Measurements from ENCODE around the gene PARD3.
A peak's percentile ranks its signal among the peaks of the same experiment; 100 is the strongest.

The PARD3 gene

DNA sequence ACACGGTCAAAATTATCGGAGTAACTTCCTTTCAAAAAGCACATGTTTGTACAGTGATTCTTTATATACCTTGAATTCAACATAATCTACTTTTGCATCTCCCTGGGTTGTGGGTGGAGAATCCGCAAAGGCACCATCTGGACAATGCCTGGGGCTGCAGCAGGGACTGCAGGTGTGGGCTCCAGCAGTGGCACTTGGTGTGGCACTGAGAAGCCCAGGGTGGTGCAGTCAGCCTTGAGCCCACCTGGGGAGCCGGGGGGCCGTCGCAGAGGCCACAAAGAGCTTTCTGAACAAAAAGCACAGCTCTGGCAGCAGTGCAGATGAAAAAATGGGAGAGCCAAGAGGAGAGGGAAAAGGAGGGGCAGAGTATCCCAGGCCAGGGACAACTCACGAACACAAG is 22.2 kb downstream of the PARD3 start:
- DNase-seq (ENCODE audit: low read depth in 2 of 2) = no peak
- TF ChIP-seq, protein P1, sequence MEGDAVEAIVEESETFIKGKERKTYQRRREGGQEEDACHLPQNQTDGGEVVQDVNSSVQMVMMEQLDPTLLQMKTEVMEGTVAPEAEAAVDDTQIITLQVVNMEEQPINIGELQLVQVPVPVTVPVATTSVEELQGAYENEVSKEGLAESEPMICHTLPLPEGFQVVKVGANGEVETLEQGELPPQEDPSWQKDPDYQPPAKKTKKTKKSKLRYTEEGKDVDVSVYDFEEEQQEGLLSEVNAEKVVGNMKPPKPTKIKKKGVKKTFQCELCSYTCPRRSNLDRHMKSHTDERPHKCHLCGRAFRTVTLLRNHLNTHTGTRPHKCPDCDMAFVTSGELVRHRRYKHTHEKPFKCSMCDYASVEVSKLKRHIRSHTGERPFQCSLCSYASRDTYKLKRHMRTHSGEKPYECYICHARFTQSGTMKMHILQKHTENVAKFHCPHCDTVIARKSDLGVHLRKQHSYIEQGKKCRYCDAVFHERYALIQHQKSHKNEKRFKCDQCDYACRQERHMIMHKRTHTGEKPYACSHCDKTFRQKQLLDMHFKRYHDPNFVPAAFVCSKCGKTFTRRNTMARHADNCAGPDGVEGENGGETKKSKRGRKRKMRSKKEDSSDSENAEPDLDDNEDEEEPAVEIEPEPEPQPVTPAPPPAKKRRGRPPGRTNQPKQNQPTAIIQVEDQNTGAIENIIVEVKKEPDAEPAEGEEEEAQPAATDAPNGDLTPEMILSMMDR (IDR thresholded peaks at IDR 0.05; ENCODE audit: low read depth, low read length) = no peak
- H3K4me3 ChIP-seq (replicated peaks in 1 of 2; ENCODE audit: low read depth in 2 of 2, low read length in 2 of 2) = no peak overlapping the region

DNA sequence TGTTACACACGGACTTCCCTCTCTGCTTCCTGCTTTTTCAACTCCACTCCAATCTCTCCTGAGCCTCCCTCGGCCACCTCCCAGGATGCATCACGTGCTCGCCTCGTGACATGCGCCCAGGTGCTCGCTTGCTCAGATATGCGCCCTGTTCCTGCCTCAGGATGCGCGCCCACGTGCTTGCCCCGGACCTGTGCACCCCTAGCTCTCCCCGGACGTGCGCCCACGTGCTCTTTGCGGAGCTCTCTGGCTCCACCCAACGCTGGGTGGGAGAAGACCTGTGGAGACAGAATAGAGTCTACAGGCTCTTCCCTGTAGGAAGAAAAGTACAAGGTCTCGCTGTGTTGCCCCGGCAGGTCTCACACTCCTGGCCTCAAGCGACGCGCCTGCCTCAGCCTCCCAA is 23.1 kb downstream of the PARD3 start:
- TF ChIP-seq, protein P1 (IDR thresholded peaks at IDR 0.05; ENCODE audit: low read depth, low read length) = no peak
- H3K4me3 ChIP-seq (replicated peaks in 1 of 2; ENCODE audit: low read depth in 2 of 2, low read length in 2 of 2) = no peak overlapping the region
- DNase-seq (ENCODE audit: low read depth in 2 of 2) = no peak

DNA sequence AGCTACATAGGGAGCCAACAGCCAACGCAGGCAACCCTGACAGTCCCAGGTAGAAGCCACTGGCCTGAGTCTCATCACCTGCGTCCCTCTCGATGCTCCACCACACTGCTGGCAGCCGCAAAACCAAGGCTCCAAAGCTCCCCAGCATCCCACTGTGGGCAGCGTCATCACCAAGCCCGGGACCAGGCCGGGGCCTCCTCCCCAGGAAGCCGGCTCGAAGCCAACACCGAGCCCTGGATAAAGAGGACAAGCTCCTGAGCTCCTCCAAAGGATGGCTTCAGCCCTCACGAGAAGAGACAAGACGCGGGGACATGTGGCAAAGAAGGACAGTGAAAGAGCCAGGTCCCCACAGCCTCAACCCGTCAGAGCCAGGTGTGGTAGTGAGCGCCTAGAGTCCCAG is 23.9 kb downstream of the PARD3 start:
- H3K4me3 ChIP-seq (replicated peaks in 1 of 2; ENCODE audit: low read depth in 2 of 2, low read length in 2 of 2) = no peak overlapping the region
- no peak for DNase-seq (ENCODE audit: low read depth in 2 of 2)
- TF ChIP-seq, protein P1 (IDR thresholded peaks at IDR 0.05; ENCODE audit: low read depth, low read length) = no peak

DNA sequence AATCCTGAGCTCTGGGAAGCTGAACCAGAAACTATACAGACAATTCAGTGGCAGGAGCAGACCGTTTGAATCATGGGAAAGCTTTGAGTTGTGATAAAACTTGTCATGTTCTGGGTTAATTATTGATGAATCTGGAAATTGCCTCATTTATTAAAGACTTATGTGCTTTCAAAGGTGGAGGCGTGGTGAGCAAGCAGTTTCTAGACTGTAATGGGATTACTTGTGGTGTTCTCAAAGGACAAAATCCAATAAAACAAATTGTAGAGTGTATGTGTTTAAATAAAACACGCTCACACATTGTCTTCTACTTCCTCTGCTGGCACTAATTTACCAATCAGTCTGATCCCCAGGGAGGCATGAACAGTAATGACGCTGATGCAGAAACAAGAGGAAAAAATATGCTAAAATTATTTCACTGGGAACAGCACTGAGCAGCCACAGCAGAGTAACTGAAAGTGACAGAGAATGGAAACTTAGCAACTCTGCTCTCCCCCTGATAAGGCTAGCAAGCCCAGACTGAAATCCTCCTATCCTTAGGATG is 25.1 kb downstream of the PARD3 start:
- no peak overlapping the region for H3K4me3 ChIP-seq (replicated peaks in 1 of 2; ENCODE audit: low read depth in 2 of 2, low read length in 2 of 2)
- TF ChIP-seq, protein P1 (IDR thresholded peaks at IDR 0.05; ENCODE audit: low read depth, low read length) = no peak
- DNase-seq (ENCODE audit: low read depth in 2 of 2) = peak in 1 of 2 donors; percentile 41

DNA sequence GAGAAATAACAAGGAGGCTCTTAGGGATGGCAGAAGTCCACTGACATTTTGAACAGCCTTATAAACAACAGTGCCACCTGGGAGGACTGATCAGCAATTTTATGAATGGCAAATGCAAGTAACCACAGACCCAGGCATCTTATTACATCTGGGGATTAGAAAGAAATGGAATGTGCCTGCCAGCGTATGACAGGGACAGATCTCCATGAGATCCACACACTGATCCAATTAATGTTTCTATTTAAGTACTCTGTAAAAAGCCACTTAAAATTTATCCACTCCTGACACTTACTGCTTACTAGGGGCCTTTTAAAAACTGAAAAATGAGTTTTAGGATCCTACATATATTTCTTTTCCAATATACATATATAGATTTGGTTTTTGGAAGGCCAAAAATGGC is 28.6 kb downstream of the PARD3 start:
- H3K4me3 ChIP-seq (replicated peaks in 1 of 2; ENCODE audit: low read depth in 2 of 2, low read length in 2 of 2) = no peak overlapping the region
- TF ChIP-seq, protein P1 (IDR thresholded peaks at IDR 0.05; ENCODE audit: low read depth, low read length) = no peak
- DNase-seq (ENCODE audit: low read depth in 2 of 2) = no peak

DNA sequence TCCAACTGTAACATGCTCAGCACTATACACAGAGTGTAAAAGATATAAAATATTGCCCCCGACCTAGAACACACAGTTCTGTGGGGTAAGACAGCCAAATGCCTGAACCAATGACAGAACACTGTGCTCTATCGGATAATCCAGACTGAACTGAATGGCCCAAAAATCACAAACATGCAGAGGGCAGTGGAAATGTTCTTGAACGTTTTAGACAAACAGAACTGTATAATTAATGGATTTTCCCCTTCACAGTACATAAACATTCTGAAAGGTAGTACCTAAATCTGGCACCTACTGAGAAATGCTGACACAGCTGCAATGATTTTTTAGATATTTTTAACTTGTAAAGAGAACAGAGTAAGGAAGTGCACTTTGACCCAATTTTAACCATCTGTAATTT is 33.4 kb downstream of the PARD3 start:
- TF ChIP-seq, protein P1 (IDR thresholded peaks at IDR 0.05; ENCODE audit: low read depth, low read length) = no peak
- DNase-seq (ENCODE audit: low read depth in 2 of 2) = no peak
- no peak overlapping the region for H3K4me3 ChIP-seq (replicated peaks in 1 of 2; ENCODE audit: low read depth in 2 of 2, low read length in 2 of 2)

DNA sequence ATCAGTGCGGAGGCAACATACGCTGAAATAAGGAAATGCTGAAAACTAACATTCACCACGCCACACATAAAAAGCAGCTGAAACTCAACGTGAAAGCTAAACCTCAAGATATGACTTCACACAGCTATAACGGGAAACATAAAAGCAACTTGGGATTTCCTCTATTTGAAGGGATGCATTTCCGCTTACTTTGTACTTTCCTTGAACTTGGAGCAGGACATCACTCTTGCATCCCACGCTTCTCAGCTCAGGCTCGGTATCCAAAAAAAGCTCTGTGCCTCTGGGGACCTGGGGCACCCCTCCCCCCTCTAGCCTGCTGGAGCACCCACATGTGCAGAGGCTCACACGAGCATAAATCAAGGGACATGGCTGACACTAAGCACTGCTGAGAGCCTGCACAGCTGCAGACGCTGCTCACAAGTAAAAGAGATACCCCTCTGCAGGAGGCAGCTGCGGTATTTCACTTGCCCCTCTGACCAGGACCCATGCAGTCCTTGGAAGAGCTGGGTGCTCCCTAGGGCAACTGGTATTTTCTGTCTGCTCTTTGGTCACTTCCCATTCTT is 34.2 kb downstream of the PARD3 start:
- DNase-seq (ENCODE audit: low read depth in 2 of 2) = peak; percentile 70 to 73
- TF ChIP-seq, protein P1 (IDR thresholded peaks at IDR 0.05; ENCODE audit: low read depth, low read length) = no peak
- H3K4me3 ChIP-seq (replicated peaks in 1 of 2; ENCODE audit: low read depth in 2 of 2, low read length in 2 of 2) = peak overlapping the region in 1 of 2 donors; percentile 20
